Activated CD8-positive, alpha-beta memory T cell treated with anti-CD3 and anti-CD28 coated beads, Interleukin-2, amount 50 U/mL, for 1 hour (primary cell): Measurements from ENCODE around the gene ZDHHC18.
"Not testable (repeated sequence)": the region's sequence is repeated elsewhere in the genome, so short reads cannot be mapped to it uniquely, and the experiment has no call there.

ENCODE experiments used
- DNase-seq: peaks from one replicate; pipeline ENCODE4 v3.0.0-alpha.2; 2020; ENCODE audit errors: extremely low read depth

Gene ZDHHC18

GRCh38 chr1:26833432-26834405 lies 7.2 kb downstream of the ZDHHC18 start:
- peak; percentile 90 for DNase-seq

DNA sequence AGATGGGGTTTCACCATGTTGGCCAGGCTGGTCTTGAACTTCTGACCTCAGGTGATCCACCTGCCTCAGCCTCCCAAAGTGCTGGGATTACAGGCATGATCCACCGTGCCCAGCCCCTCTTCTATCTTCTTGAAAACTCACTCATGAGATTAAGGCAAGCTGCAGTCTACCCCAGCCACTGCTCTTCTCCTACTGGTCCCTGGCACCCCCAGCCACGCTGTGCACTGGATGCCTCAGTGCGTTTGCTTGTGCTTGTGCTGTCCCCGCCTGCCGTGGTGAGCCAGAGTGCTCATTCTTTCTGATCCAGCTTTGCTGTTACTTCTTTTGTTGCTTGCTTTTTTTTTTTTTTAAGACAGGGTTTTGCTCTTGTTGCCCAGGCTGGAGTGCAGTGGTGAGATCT lies 11.2 kb downstream of the ZDHHC18 start:
- DNase-seq = not testable (repeated sequence)

- DNase-seq = no peak
Measured at GRCh38 chr1:26838474-26839338, 12.2 kb downstream of the ZDHHC18 start.

DNA sequence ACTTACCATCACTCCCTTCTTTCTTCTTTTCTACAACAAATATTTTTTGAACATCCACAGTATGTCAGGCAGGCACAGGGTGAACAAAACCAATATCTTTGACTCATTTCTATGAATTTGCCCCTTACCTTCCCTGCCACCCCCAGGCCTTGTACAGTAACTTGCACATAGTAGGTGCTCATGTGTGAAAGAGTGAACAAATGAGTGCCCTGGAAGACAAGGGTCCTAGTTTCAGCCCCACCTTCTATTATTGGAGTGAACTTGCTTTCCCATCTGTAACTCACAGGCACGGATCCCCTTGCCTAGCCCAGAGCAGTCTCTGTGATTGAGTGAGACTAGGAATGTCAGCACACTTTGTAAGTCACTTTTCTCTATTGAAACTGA lies 12.8 kb downstream of the ZDHHC18 start:
- DNase-seq = no peak

GRCh38 chr1:26839779-26840178 lies 13.3 kb downstream of the ZDHHC18 start:
- no peak for DNase-seq

- DNase-seq = no peak
Measured at GRCh38 chr1:26844424-26845196, 18.1 kb downstream of the ZDHHC18 start.

DNA sequence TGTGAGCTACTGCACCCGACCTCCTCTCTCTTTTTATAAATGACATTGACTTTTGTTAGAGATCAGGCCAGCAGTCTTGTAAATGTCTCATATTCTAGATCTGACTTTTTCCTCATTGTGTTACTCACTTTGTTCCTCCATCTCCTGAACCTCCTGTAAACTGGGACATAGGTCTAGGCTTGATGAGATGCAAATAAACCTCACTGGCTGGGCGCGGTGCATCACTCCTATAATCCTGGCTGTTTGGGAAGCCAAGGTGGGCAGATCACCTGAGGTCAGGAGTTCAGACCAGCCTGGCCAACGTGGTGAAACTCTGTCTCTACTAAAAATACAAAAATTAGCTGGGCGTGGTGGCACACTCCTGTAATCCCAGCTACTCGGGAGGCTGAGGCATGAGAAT lies 21.3 kb downstream of the ZDHHC18 start:
- DNase-seq = not testable (repeated sequence)

DNA sequence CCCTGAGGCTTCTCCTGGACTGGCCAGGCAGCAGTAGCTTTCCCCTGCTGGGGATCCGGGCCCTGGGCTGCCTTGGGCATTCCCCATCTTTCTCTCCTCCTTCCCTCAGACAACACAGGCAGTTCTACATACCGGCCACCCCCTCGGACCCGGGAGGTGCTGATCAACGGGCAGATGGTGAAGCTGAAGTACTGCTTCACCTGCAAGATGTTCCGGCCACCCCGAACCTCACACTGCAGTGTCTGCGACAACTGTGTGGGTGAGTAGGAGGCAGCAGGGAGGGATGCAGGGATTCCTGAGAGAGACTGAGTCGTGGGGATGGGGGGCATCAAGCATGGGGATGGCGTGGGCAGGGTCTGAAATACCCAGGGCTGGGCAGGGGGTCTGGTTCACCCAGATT lies 22.0 kb downstream of the ZDHHC18 start:
- DNase-seq = no peak

- DNase-seq = no peak
Measured at GRCh38 chr1:26848941-26849774, 22.7 kb downstream of the ZDHHC18 start.

GRCh38 chr1:26851106-26851684 lies 24.7 kb downstream of the ZDHHC18 start:
- no peak for DNase-seq

GRCh38 chr1:26852701-26853100 lies 26.2 kb downstream of the ZDHHC18 start:
- DNase-seq = no peak

- DNase-seq = peak; percentile 53
Measured at GRCh38 chr1:26853156-26853555, 26.7 kb downstream of the ZDHHC18 start.

DNA sequence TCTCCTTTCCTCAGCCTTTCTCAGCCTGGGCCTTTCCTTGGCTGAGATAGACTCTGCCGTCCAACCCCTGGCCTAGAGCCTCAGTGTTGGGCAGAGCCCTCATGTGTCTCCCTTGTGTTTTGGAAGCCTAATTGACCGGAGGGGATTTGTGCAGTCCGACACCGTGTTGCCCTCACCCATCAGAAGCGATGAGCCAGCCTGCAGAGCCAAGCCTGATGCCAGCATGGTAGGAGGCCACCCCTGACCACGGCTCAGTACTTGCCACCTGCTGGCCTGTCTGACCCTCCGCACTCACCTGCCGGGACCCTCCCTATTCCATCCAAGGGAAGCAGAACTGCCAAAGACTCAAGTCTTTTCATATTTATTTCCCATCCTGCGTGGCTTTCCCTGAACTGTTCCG lies 27.1 kb downstream of the ZDHHC18 start:
- DNase-seq = no peak

GRCh38 chr1:26854906-26855305 lies 28.4 kb downstream of the ZDHHC18 start:
- DNase-seq = no peak

GRCh38 chr1:26855636-26856035 lies 29.1 kb downstream of the ZDHHC18 start:
- DNase-seq = no peak

- no peak for DNase-seq
Measured at GRCh38 chr1:26856181-26856580, 29.7 kb downstream of the ZDHHC18 start.

DNA sequence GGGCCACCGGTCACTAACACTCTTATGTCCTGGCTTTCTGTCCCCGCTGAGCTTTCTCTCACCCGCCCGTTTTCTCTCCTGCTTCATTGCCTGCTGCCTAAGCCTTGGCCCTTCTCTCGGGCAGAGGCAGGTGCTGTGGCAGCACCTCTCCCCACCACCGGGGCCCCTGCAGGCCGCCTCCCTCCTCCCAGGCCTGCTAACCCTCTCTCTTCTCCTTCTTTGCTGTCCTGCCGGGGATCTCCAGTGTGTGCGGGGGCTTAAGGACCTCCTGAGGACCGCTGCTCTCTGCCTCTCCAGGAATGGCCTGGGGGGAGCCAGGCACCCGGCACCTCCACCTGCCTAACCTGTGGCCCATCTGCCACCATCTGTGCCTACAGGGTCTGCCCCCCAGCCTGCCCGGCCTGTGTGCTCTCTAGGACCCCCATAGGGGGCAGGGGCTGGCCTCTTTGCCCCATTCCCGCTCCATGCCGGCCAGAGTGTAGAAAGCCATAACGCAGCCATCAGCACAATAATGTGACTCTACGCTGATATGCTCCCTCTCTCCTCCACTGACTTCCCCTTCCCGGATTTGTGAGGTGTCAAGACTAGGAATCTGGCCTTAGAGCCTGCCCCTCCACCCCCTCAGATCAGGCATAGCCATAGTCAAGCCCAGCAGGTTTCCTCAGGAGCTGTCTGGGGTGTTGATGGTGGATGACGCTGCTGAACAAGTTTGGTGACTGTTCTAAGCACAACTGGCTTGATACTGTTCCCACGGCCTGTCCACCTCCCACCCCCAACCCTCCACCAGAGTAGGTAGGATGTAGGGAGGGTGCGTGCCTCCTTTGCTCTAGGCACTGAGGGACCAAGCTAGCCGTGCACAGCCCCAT lies 30.3 kb downstream of the ZDHHC18 start:
- DNase-seq = no peak

DNA sequence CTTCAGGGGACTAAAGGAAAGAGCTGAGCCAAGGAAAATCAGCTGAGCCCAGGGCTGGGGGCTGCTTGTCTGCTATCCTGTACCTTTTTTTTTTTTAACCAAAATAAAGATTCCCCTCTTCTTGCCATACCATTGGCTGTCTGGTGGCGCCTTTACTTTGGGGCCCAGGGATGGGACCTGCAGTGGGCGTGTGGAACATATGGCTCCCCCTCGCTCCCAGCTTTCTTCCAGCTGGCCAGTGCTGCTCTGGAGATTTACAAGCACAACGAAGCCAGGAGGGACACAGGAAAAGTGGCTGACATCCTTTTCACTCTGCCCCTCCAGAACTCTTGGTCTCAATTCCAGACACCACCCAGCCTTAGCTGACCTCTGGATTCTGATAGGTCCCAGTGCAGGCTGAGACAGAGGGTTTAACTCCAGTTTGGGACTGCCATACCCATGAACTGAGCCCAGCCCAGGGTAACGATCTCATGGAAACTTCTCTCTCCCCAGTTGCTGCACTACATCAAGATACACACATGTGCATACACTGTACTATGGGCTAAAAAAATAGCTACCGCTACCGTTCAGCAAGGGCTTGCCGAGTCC lies 31.1 kb downstream of the ZDHHC18 start:
- no peak for DNase-seq

- DNase-seq = no peak
Measured at GRCh38 chr1:26858160-26858559, 31.7 kb downstream of the ZDHHC18 start.
